Stimulated activated CD4-positive, alpha-beta T cell treated with anti-CD3 and anti-CD28 coated beads, Interleukin-15, amount 100 ng/mL, for 1 hour (primary cell): Measurements from ENCODE around the gene LRCOL1.

Experiments
- DNase-seq, 2 donors: peaks; one replicate each; pipeline ENCODE4 v3.0.0-alpha.2; 2020; ENCODE audit warnings: low read depth in 1 of 2, low spot score in 1 of 2

Gene LRCOL1

DNA sequence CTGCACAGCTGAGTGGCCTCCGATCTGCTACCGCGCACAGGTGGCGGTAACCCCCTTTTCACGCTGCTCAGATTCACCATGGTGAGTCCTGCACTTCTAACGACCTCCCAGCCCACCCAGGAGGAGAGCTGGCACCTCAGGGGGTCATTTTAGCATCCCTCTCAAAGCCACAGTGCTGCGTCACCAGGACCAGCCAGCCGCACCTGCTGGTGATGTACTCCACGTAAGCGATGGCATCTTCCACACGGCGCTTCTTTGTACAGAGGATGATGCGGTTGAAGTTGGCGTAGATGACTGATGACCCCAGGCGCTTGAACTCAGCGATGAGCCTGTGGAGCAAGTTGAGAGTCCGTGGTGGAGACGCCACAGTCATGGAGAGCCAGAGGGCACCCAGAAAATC is 27.4 kb upstream of the LRCOL1 start:
- no peak for DNase-seq

DNA sequence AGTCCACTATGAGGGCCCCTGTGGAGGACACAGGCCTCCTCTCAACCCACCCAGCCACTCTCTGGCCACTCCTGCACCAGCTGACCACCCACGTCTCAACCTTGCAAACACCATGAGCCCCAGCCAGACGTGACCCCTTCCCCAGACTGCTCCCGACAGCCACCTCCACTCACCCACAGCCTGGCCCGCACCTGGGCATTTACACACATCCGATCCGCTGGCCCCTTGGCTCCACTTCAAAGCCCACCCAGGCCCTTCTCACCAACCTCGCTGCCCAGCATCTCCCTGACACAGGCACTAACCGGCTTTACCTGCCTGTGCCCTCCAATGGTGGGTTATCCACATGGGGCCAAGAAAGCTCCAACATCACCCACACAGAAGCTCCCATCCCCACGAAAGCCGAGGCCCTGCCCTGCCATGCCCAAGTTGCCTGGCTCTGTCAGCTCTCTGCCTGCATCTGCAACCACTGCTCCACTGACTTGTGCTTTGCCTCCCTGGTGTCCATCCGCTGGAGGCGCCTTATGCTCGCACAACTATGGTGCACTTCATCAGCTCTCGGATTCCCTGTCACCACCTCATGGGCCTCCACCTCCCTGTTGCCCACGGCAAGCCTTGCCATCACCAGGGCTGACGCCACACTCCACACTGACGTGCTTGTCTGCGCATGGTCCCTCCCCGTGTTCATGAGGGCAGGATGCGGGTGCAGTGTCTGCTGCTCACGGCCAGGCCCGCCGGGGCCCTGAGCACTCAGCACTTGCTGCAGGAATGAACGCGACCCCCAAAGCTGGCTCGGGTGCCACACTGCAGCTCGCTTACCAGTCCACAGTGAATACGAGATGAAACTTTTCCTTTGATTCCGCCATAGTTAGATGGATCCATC is 24.9 kb upstream of the LRCOL1 start:
- DNase-seq, result no peak

DNA sequence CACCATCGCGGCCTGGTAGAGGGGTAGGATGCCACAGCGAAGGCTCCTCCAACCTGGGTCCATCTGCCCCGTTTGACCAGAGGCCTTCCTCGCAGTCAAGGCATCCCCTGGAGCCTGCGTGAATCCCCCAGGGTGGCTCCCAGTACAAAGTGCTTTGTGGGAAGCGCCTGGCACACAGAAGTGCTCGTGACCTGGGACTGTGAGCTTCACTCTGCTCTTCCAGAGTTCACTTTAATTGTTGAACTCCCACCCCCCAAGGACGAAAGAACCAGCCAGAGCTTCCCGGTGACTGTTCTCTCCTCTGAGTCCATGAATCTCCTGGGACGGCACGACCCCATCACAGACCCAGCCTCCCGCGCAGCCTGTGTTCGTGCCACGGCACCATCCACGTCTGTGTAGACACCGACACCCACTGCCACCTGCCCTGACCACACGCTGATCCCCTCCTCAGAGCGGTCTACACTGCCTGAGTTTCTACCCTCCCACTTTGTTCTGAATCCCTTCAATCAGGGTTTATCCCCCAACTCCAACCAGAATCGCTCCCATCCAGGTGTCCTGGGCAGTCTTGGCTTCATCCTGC is 24.1 kb upstream of the LRCOL1 start:
- DNase-seq, result no peak

DNA sequence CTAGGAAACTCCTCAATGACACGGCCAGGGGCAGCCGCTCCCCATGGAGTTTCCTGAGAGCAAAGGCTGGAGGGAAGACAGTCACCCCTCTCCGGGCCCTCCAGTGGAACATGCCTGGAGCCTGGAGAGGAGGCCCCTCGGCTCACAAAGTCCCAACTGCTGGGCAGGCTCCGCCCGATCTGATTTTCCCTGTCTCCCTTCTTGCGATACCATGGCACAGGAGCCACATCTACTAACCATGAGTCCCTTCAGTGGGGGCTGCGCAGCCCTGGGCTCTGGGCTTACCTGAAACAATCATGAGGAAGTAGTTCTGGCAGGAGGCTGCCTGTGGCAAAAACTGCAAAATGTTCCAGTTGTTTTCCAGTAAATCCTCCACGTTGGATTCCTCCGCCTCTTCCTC is 23.5 kb upstream of the LRCOL1 start:
- DNase-seq, result no peak

DNA sequence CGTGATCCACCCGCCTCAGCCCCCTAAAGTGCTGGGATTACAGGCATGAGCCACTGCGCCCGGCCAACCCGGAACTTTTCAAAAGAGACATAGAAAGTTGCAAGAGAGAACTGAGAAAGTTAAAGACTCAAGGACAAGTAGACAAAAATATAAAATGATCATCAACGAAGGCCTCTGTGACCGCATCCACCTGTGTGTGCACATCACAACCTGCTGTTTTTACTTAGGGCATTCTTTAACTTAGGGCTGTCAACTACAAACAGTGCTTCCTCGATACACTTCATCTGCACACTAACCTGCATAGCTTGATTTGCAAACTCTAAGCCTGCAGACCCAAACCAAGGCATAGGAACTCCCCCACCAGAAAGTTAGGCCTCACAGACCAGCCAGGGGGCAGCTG is 23.0 kb upstream of the LRCOL1 start:
- DNase-seq, result no peak

DNA sequence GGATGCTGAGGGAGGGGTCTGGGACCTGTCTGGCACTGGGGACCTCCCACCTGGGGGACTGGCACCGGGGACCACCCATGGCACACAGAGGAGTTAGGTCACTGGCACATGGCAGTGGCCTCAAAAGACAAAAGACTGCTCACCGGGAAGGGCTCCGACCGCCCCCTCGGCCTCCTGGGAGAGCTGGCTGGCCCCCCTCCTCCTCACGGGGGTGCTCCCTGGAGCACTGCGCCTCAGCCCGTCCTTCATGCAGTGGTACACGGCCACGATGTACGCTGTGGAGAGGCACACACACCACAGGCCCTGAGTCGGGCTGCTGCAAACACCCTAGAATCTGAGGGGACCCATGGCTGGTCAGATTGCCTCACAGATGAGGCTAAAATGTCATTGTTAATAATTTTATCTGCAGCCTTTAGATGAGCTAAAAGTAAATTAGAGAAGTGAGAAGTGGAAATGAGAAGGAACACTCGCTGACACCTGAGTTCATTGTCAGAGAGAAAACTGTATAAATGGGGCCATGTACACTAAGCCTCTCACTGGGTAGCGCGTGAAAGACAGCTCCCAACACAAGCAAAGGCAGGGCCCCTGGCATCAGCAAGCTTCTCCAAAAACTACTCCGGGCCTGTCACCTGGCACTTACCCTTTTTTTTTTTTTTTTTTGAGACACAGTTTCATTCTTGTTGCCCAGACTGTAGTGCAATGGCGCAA is 22.3 kb upstream of the LRCOL1 start:
- DNase-seq, result no peak

DNA sequence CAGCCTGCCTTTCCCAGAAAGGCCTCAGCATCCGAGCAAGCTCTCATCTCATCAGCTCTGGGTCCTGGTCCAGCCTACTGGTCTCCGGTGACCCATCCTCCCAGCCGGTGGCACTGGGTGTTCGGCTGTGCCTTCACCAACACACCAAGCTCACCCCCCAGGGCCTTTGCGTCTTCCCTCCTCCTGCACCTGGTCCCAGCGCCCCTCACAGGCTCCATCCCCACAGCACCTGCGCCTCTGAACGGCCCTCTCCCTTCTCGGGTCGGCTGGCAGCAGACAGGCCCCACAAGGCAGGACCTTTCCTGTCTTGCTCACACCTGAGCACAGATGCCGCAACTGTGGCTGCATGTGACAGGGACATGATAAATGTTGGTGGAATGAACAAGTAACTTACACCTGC is 21.3 kb upstream of the LRCOL1 start:
- no peak for DNase-seq

DNA sequence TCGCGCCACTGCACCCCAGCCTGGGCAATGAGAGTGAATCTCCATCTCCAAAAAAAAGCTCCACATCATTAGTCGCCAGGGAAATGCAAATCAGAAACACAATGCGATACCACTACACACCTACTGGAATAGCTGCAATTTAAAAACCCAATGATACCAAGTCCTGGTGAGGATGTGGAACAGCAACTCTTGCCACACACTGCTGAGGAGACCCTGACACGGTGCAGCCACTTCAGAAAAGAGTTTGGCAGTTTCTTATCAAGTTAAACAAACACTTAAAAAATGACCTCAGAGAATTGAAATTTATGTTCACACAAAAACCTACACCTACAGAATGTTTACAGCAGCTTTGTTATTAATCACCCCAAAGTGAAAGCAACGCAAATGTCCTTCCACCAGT is 20.3 kb upstream of the LRCOL1 start:
- DNase-seq, result no peak

DNA sequence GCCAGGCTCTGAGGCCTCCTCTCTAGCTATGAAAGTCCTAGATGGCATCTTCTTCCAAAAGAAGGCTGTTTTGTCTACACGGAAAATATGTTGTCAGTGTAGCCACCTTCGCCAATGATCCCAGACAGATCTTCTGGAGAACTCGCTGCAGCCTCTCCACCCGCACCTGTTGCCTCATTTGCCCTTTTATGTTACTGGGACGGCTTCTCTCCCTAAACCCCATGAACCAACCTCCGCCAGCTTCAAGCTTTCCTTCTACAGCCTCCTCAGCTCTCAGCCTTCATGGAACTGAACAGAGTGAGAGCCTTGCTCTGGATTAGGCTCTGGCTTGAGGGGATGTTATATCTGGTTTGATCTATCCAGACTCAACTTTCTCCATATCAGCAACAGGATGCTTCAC is 18.9 kb upstream of the LRCOL1 start:
- DNase-seq, result no peak

DNA sequence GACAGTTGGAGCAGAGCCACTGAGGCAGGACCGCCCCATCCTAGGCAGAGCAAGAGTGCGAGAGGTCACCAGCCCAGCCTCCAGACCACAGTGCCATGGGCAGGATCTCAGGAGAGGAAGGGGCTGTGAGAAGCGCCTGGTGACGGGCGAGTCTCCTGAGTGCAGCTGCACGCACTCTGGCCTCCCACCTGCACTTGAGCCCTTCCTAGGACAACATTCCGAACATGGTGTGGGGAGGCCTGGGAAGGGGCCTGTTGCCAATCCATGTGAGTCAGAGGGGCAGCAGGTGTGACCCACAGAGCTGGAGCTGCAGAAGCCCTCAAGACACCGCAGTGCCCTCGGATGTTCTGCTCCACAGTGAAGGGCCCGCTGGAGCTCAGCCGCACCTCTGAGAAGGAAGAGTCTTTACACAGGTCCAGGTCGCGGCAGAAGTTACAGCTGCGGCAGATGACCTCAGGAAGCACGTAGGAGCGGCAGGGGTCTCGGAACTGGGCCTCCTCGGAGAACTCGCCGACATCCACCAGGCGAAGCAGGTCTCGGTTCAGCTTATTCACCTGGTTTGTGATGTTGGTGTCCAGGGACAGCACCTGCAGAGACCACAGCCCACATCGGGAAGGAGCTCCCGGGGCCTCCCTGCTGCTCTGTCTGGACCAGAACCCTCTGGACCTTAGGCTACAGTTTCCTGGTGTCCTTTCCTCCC is 15.5 kb upstream of the LRCOL1 start:
- DNase-seq, result no peak

DNA sequence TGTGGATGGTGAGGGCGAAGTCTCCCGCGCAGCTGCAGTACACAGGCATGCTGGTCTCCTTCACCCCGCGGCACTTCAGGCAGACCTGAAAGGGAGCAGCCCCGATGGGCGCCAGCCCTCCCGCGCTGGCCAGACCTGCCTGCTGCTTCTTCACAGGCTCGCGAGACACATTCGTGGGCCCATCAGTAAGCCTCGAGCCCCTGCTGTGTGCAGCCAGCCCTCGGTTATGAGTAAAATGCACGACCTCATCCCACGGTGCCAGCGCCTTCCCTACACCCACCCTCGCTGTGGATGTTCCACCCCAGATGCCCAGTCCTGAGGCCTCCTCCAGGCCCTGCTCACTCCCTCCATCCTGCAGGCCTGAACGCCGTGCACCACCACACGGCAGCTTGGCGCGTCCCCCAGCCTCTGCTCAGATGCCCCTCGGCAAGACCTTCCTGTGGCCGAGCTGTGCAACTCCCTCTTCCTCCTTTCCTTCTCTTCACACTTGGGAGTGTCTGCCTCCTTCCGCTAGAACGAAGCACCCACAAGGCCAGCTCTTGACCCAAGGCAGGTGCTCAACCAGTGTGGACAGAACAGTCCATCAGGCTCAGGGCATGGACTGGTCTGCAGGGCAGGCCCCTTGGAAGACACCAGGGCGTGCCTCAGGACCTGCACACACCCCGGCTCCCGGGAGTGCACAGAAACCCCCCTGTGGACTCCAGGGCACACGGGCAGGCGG is 14.7 kb upstream of the LRCOL1 start:
- no peak for DNase-seq

DNA sequence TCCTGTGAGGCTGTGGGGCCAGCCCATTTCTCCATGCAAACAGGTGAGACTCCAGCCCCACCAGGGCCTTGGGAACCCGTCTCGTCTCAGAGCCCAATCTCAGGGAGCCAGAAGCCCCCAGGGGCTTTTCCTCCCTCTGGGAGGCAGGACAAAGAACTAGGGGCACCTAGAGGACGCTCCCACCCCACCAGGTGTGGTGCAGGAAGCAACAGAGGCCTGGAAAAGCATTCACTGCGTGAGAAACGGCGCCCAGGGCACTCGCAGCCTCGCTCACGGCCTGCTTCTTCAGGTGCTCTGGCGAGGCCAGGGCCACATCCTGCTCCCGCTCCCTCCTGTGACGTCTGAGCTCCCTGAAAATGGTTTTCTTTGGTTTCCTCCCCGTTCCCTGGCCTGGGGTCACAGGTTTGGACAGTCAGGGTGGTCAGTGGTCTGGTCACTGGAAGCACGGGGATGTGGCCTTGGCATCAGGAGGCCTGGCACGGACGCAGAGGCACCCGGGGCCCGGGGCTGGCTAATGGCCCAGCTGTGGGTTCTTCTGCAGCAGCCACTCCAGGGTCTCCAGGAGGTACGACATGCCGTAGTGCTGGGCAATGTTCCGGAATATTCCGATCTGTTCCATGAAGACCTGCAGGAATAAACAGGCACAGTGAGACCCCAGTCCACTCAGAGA is 13.9 kb upstream of the LRCOL1 start:
- DNase-seq, result no peak

DNA sequence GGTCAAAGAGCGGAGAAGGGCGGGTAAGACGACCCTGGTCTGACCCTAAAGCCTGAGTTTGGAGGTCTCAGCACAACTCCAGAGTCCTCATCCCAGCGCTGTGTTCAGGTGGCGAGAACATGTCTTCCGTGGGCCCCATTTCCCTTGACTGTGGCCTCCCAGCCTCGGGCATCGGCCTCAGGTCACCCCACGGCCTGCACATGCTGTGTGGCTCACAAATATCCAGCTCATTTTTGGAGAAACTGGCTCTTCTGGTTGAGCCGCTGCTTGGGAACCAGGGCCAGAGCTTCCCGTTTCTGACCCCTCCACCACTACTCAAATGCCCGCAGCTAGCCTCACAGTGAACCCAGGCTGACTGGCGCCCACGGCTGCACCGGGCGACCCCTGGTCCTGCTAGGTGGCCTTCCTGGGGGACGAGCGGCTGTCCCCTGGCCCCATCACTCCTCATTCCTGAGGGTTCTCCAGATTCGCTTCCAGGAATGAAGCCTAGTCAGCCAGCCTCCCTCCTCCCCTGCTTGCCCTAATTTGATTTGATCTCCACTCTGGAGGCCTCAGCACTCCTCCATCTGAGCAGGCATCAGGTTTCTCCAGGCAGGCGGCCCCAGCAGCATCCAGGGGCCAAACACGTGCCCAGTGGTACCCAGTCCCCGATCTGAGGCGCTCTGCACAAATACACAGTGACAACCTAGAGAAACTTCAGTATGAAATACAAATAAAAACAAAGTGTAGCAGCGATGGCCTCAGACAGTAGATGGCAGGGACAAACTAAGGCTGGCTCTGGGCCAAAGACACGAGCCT is 12.9 kb upstream of the LRCOL1 start:
- DNase-seq, result no peak

DNA sequence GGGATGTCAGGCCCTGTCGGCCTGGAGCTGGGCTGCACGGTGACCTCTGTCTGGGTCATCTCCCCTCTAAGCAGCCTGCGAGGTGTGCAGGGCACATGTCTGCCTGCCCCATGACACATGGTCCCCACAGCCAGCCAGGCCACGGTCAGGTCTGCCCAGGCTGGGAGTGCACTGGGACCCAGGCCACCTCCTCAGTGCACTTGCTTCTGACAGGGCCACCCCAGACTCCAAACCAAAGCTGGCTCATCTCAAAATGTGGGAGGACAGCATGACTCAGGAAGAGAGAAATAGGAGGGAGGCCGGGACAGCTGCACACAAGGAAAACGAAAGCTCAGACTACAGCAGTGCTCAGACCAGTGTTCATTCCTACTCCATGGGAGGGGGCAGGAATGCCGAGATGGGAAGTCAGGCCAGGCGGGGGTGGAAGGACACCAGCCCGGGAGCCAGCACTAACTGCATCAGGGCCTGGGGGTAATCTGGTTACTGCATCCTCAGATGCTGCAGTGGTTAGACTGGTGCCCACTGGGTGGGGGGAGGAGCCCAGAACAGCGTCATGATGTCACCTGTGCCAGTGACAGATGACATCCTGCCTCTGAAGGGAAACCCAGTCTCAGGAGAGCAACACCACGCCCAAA is 12.2 kb upstream of the LRCOL1 start:
- DNase-seq, result no peak

DNA sequence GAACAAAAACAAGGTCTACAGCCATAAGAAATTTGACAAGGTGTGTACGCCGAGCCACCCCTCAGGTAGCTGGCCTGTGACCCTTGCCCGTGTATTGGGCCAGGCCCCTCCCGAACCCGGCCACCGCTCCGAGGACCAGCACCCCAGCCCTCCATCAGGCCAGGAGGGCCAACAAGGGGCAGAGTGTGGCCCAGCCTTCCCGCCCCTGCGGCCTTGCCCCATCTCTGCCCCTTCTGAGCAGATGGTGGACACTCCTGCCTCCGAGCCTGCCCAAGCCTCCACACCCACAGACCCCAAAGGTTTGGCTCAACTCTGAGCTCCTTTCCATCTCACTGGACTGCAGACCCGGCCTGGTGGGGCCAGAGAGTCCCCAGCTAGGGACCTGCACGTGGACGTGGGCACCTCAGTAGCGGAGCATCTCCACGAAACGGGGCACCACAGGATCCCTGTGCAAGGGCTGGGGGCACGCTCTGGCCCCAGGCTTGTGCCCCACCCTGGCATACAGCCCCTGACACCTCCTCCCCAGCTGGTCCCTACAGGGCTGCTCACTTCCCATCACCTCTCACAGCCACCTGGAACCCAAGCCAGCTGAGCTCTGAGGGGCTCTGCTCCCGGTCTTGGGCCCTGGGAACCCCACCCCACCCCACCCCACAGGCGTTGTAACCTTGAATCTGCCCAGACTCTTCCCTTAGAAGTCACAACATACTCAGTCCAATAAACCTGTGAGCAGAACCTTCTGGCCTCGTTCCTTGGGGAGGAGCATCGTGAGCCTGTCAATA is 11.5 kb upstream of the LRCOL1 start:
- no peak for DNase-seq

DNA sequence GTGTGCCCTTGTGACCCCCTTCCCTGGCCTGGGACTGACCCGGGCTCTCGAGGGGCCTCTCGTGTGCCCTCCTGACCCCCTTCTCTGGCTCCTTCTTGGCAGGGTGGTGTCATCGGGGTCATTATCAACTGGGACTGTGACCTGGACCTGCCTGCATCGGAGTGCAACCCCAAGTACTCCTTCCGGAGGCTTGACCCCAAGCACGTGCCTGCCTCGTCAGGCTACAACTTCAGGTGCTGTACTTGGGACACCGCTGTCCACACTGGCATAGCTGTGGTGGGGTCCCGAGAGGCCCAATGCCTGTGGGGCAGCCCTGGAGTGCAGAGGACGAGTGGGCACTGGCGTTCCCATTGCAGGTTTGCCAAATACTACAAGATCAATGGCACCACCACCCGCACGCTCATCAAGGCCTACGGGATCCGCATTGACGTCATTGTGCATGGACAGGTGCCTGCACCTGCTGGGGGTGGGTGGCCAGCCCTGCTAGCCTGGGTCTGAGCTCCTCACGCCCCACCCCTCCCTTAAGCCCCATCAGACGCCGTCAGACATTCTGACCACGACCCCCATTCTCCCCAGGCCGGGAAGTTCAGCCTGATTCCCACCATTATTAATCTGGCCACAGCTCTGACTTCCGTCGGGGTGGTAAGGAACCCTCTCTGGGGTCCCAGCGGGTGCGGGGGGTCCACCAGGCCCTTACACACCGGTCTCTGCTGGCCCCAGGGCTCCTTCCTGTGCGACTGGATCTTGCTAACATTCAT is 10.7 kb upstream of the LRCOL1 start:
- DNase-seq, result no peak

DNA sequence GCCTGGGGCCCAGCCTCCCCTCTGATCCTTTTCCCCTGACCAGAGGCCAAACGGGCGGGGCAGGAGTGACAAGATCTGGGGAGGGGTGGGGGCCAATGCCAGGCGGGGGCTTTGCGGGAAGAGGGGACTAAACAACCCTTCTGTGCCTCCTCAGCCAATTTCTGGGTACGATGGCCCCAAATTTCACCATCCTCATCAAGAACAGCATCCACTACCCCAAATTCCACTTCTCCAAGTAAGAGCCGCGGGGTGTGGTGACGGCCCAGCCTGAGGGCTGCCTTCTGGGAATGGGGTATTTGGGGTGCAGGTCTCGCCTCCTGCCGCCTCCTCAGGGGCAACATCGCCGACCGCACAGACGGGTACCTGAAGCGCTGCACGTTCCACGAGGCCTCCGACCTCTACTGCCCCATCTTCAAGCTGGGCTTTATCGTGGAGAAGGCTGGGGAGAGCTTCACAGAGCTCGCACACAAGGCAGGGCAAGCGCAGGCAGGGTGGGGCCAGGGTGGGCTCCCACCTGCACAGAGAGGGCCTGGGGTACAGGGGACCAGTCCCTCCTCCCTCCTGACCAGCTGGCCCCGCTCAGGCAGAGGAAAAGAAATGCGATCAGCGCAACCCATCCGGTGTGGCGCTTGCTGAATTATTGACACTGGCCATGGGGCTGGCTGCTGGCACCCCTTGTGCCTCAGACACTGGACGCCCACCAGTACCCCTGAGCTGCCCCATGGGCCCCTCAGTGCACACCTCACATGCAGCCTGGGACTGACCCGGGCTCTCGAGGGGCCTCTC is 9.9 kb upstream of the LRCOL1 start:
- DNase-seq, result no peak
